IMR-90 (cell line): ENCODE data around the gene NSUN5. TPM values are rescaled to one million over a fixed set of nuclear protein-coding genes. Genes with fewer than 3 reads are reported as not detected.

Experiments used
- ATAC-seq: fragments of 200-7000 bp; cut with Tn5 transposase; 2 replicates; pipeline ENCODE4 v1.9.1; 2020; ENCODE audit warnings: low read depth, mild to moderate bottlenecking, moderate library complexity
- BruUV-seq: library from RNA; stranded (reverse); fragments of 400-500 nt; replicated peaks from 2 replicates; lab custom pipeline; 2021; lab: Mats Ljungman, UMichigan
- CTCF ChIA-PET: fragments of 300-600 bp; formaldehyde crosslinking; extraction: SDS; loops from one replicate; lab custom pipeline; 2021; ENCODE audit warnings: antibody characterized with exemption; lab: Yijun Ruan, JAX
- POLR2A ChIA-PET: fragments of 300-600 bp; sonication (Branson Sonifier 250); formaldehyde crosslinking; loops from one replicate; lab custom pipeline; 2022; ENCODE audit warnings: antibody characterized with exemption; ENCODE audit not compliant: unreplicated experiment; lab: Charles Lee
- DNase-seq: peaks from one replicate; pipeline ENCODE4 v3.0.0; 2013
- H2AFZ ChIP-seq: replicated peaks from 2 replicates; pipeline ENCODE3; 2013; ENCODE audit warnings: low read length, mild to moderate bottlenecking; ENCODE audit not compliant: poor library complexity
- H2AK5ac ChIP-seq: 2 replicates; pipeline ENCODE4 v1.6.1; 2013; ENCODE audit warnings: low read depth, low read length, inconsistent platforms
- H2AK9ac ChIP-seq: replicated peaks from 2 replicates; pipeline ENCODE3; 2013; ENCODE audit warnings: mild to moderate bottlenecking, low read depth, low read length, moderate library complexity; ENCODE audit not compliant: poor library complexity
- H2BK120ac ChIP-seq: 2 replicates; pipeline ENCODE4 v1.6.1; 2013; ENCODE audit warnings: low read depth, low read length, inconsistent platforms
- H2BK15ac ChIP-seq: 3 replicates; pipeline ENCODE4 v1.6.1; 2013; ENCODE audit warnings: low read depth, low read length, inconsistent platforms
- H2BK20ac ChIP-seq: 2 replicates; pipeline ENCODE4 v1.6.1; 2013; ENCODE audit warnings: low read depth, mild to moderate bottlenecking, inconsistent platforms, low read length, moderate library complexity
- H2BK5ac ChIP-seq: 2 replicates; pipeline ENCODE4 v1.6.1; 2013; ENCODE audit warnings: mild to moderate bottlenecking, low read depth, low read length, inconsistent platforms; ENCODE audit not compliant: poor library complexity, severe bottlenecking
- H3K14ac ChIP-seq: replicated peaks from 2 replicates; pipeline ENCODE4 v1.6.1; 2013; ENCODE audit warnings: low read depth, low read length, inconsistent platforms
- H3K18ac ChIP-seq: 2 replicates; pipeline ENCODE4 v1.6.1; 2013; ENCODE audit warnings: low read depth, low read length, control low read depth
- H3K23ac ChIP-seq: 2 replicates; pipeline ENCODE4 v1.6.1; 2013; ENCODE audit warnings: low read depth, low read length, inconsistent platforms
- H3K27ac ChIP-seq: 2 replicates; pipeline ENCODE4 v1.5.1; 2013; ENCODE audit warnings: mild to moderate bottlenecking, control low read depth, low read length; ENCODE audit not compliant: insufficient read depth
- H3K27me3 ChIP-seq: 2 replicates; pipeline ENCODE4 v1.6.1; 2013; ENCODE audit warnings: low read length; ENCODE audit not compliant: control insufficient read depth, insufficient read depth
- H3K36me3 ChIP-seq: 2 replicates; pipeline ENCODE4 v1.6.1; 2013; ENCODE audit warnings: low read length, mixed read lengths; ENCODE audit not compliant: control insufficient read depth, insufficient read depth
- H3K4ac ChIP-seq: 2 replicates; pipeline ENCODE4 v1.6.1; 2013; ENCODE audit warnings: low read depth, low read length, inconsistent platforms
- H3K4me1 ChIP-seq: 2 replicates; pipeline ENCODE4 v1.6.1; 2013; ENCODE audit warnings: low read length, mixed read lengths; ENCODE audit not compliant: control insufficient read depth, insufficient read depth
- H3K4me2 ChIP-seq: 2 replicates; pipeline ENCODE4 v1.6.1; 2013; ENCODE audit warnings: low read depth, mild to moderate bottlenecking, control low read depth, low read length, moderate library complexity
- H3K4me3 ChIP-seq: 2 replicates; pipeline ENCODE4 v1.5.1; 2013; ENCODE audit warnings: low read depth, mild to moderate bottlenecking, control low read depth, low read length, moderate library complexity; ENCODE audit not compliant: insufficient read depth
- H3K56ac ChIP-seq: 2 replicates; pipeline ENCODE4 v1.6.1; 2013; ENCODE audit warnings: low read length, inconsistent platforms; ENCODE audit not compliant: insufficient read depth; ENCODE audit errors: extremely low read depth
- H3K79me1 ChIP-seq, 2 experiments: 2 replicates each; pipeline ENCODE4 v1.6.1; 2013; ENCODE audit warnings: low read length in 2 of 2, inconsistent platforms in 1 of 2, low read depth in 1 of 2
- H3K9ac ChIP-seq: 2 replicates; pipeline ENCODE4 v1.6.1; 2013; ENCODE audit warnings: low read depth, low read length, control low read depth
- H3K9me1 ChIP-seq: 2 replicates; pipeline ENCODE4 v1.6.1; 2013; ENCODE audit warnings: low read length, inconsistent platforms; ENCODE audit not compliant: insufficient read depth
- H3K9me3 ChIP-seq: 2 replicates; pipeline ENCODE4 v1.6.1; 2013; ENCODE audit warnings: low read length; ENCODE audit not compliant: control insufficient read depth, insufficient read depth
- H4K20me1 ChIP-seq: 2 replicates; pipeline ENCODE4 v1.6.1; 2013; ENCODE audit warnings: low read length, inconsistent platforms; ENCODE audit not compliant: insufficient read depth
- H4K5ac ChIP-seq: 2 replicates; pipeline ENCODE4 v1.6.1; 2013; ENCODE audit warnings: mild to moderate bottlenecking, low read depth, low read length, control low read depth
- H4K8ac ChIP-seq, 2 experiments: 2 replicates each; pipeline ENCODE4 v1.6.1; 2013; ENCODE audit warnings: low read depth in 2 of 2, low read length in 2 of 2, control low read depth in 1 of 2, inconsistent platforms in 1 of 2
- H4K91ac ChIP-seq: 2 replicates; pipeline ENCODE4 v1.6.1; 2013; ENCODE audit warnings: low read depth, low read length, inconsistent platforms; ENCODE audit not compliant: insufficient read depth
- BHLHE40 ChIP-seq: fragments of 150-350 bp; IDR thresholded peaks from 2 replicates; pipeline ENCODE4 v1.6.1; 2016; ENCODE audit warnings: mild to moderate bottlenecking, low read depth, low read length
- CEBPB ChIP-seq: IDR thresholded peaks from 2 replicates; pipeline ENCODE4 v1.6.1; 2012; ENCODE audit warnings: low read depth, low read length, improper control_type of control experiment
- CHD1 ChIP-seq: IDR thresholded peaks from 2 replicates; pipeline ENCODE4 v1.6.1; 2012; ENCODE audit warnings: low read depth, low read length, improper control_type of control experiment
- CTCF ChIP-seq: conservative IDR thresholded peaks from 2 replicates; pipeline ENCODE4 v1.5.1; 2012; ENCODE audit warnings: mild to moderate bottlenecking, low read depth, low read length, improper control_type of control experiment
- ELK1 ChIP-seq: fragments of 150-350 bp; IDR thresholded peaks from 2 replicates; pipeline ENCODE4 v1.6.1; 2016; ENCODE audit warnings: low read depth, mild to moderate bottlenecking, low read length, moderate library complexity, borderline replicate concordance
- FOS ChIP-seq: fragments of 150-350 bp; IDR thresholded peaks from 2 replicates; pipeline ENCODE4 v1.6.1; 2016; ENCODE audit warnings: low read depth, low read length
- MAFK ChIP-seq: IDR thresholded peaks from 2 replicates; pipeline ENCODE4 v1.6.1; 2012; ENCODE audit warnings: low read depth, low read length, improper control_type of control experiment
- MAZ ChIP-seq: IDR thresholded peaks from 2 replicates; pipeline ENCODE4 v1.6.1; 2012; ENCODE audit warnings: low read depth, mild to moderate bottlenecking, low read length, improper control_type of control experiment, moderate library complexity, borderline replicate concordance
- MXI1 ChIP-seq: IDR thresholded peaks from 2 replicates; pipeline ENCODE4 v1.6.1; 2012; ENCODE audit warnings: low read depth, mild to moderate bottlenecking, low read length, moderate library complexity, borderline replicate concordance
- NFE2L2 ChIP-seq: fragments of 150-350 bp; IDR thresholded peaks from 2 replicates; pipeline ENCODE4 v1.6.1; 2016; ENCODE audit warnings: low read depth, mild to moderate bottlenecking, low read length
- POLR2A ChIP-seq: IDR thresholded peaks from 2 replicates; pipeline ENCODE4 v1.6.1; 2012; ENCODE audit warnings: mild to moderate bottlenecking, low read depth, low read length
- RAD21 ChIP-seq: IDR thresholded peaks from 2 replicates; pipeline ENCODE4 v1.6.1; 2012; ENCODE audit warnings: low read length, improper control_type of control experiment
- RCOR1 ChIP-seq: IDR thresholded peaks from 2 replicates; pipeline ENCODE4 v1.6.1; 2012; ENCODE audit warnings: mild to moderate bottlenecking, low read length, improper control_type of control experiment; ENCODE audit not compliant: insufficient replicate concordance
- RFX5 ChIP-seq: IDR thresholded peaks from 2 replicates; pipeline ENCODE4 v1.8.0; 2012; ENCODE audit warnings: low read depth, mild to moderate bottlenecking, low read length, moderate library complexity
- SMC3 ChIP-seq: fragments of 150-350 bp; IDR thresholded peaks from 2 replicates; pipeline ENCODE4 v1.6.1; 2016; ENCODE audit warnings: low read depth, mild to moderate bottlenecking, antibody characterized with exemption, low read length, moderate library complexity
- USF2 ChIP-seq: fragments of 150-350 bp; IDR thresholded peaks from 2 replicates; pipeline ENCODE4 v1.6.1; 2017; ENCODE audit warnings: mild to moderate bottlenecking, antibody characterized with exemption, low read length, low read depth
- WGBS, 2 experiments: methylation state at CpG; one replicate each; pipeline versions ENCODE4 v1.1.5 to v1.1.7; 2013; ENCODE audit warnings: missing lambda C conversion rate in 2 of 2; ENCODE audit not compliant: insufficient read length in 1 of 2; ENCODE audit errors: extremely low coverage in 2 of 2; 5-methylcytosine and 5-hydroxymethylcytosine counted together
- dilution Hi-C: fragments of 300-500 bp; cut with HindIII; formaldehyde crosslinking; loops from one replicate; pipeline ENCODE4 v1.14.3; 2018; ENCODE audit warnings: low sequenced_read_pairs; ENCODE audit not compliant: unreplicated experiment
- in situ Hi-C: fragments of 300-500 bp; cut with MboI; formaldehyde crosslinking; loops from 3 replicates; pipeline ENCODE4 v1.14.3; 2019; ENCODE audit warnings: low sequenced_read_pairs, inconsistent platforms, mixed read lengths
- intact Hi-C: fragments of 100-400 bp; cut with micrococcal nuclease; formaldehyde crosslinking; loops from 2 replicates; pipeline ENCODE4 v1.10.0; 2022
- polyA plus RNA-seq, 3 experiments: library from polyadenylated mRNA; depleted of rRNA; stranded (reverse); fragments of >200 nt; gene quantifications; 2 replicates each; pipeline ENCODE4 v1.2.3, GENCODE V29; 2012; ENCODE audit warnings: low replicate concordance in 1 of 3
- total RNA-seq: library from RNA; depleted of rRNA; stranded (reverse); fragments of >200 nt; gene quantifications from 2 replicates; pipeline ENCODE4 v1.2.3, GENCODE V29; 2012

NSUN5 gene
- total and polyA plus RNA-seq, 2 of the 4 experiments (the other 2 are of a cell fraction): 10.0 to 17.7 TPM

DNA sequence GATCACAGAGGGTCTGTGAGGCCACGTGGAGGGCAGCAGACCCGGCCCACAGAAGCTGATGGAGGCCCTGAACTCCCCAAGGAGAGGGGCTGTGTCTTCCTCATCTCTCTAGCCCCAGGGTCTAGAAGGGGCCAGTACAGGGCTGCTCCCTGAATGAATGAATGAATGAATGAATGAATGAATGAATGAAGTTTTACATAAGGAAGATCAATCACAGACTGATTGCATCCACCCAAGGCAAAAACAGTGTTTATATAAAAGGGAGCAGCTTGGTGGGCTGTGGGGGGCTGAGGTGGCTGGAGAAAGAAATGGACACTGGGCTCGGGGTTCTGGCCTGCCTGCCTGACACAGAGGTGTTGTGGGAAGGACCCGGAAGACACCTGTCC, 4.9 kb upstream of the NSUN5 start:
- Histone ChIP-seq H4K8ac (no peak overlapping the region), H2BK15ac (no peak overlapping the region), H2AK5ac (no peak overlapping the region), H3K4me2 (no peak overlapping the region), H3K23ac (no peak overlapping the region), H2AFZ (no peak overlapping the region), H3K4me3 (no peak overlapping the region), H3K36me3 (no peaks in the 10 kb centered on the region), H2AK9ac (no peak overlapping the region), H3K9me3 (no peaks in the 10 kb centered on the region), H3K9me1 (peaks cover 7% of the 10 kb centered on the region), H3K4ac (no peak overlapping the region), H3K9ac (no peak overlapping the region), H3K14ac (no peak overlapping the region), H4K91ac (no peak overlapping the region), H3K27me3 (peaks cover 3% of the 10 kb centered on the region), H3K56ac (no peak overlapping the region), H3K27ac (no peak overlapping the region), H3K4me1 (no peaks in the 10 kb centered on the region), H2BK20ac (no peak overlapping the region), H4K20me1 (no peaks in the 10 kb centered on the region), H4K5ac (no peak overlapping the region), H2BK120ac (no peak overlapping the region), H2BK5ac (no peak overlapping the region), H3K18ac (no peak overlapping the region), H3K79me1 (peaks cover 5 to 10% of the 10 kb centered on the region in 2 experiments)
- WGBS, 2 experiments: 90% methylated on average over 2 of the region's 4 CpGs; no CpG with 5 or more reads in 1 of the 2 experiments
- DNase-seq (no peak), ATAC-seq (no peak)
- ChIA-PET POLR2A (no interaction called here), CTCF (no interaction called here)
- dilution Hi-C loops (no loop called here), in situ Hi-C loops (no loop called here), intact Hi-C loops (no loop called here)
- TF ChIP-seq RAD21 (no peak), POLR2A (no peak), MAFK (no peak), ELK1 (no peak), FOS (no peak), RCOR1 (no peak), NFE2L2 (no peak), CEBPB (no peak), MXI1 (no peak), RFX5 (no peak), SMC3 (no peak), CHD1 (no peak), BHLHE40 (no peak), CTCF (no peak), MAZ (no peak), USF2 (no peak)
- no TSS peak for BruUV-seq
